Lower lobe of right lung (tissue), 2 donors: ENCODE results near the gene PCDHA3. TPM values are rescaled to one million over a fixed set of nuclear protein-coding genes. Genes with fewer than 3 reads are reported as not detected.
"Not testable (repeated sequence)": the region's sequence is repeated elsewhere in the genome, so short reads cannot be mapped to it uniquely, and the experiment has no call there.

Experiments used
- ATAC-seq, 2 donors: fragments of 200-7000 bp; cut with Tn5 transposase; one replicate each; pipeline ENCODE4 v1.9.1; 2020 to 2022; ENCODE audit warnings: mild to moderate bottlenecking in 2 of 2, moderate library complexity in 2 of 2
- DNase-seq: peaks from one replicate; pipeline ENCODE4 v3.0.0-alpha.2; 2020
- H3K27ac ChIP-seq: fragments of 200-600 bp; one replicate; pipeline ENCODE4 v1.8.0; 2022
- H3K27me3 ChIP-seq: fragments of 200-600 bp; one replicate; pipeline ENCODE4 v1.8.0; 2022; ENCODE audit warnings: low read depth
- H3K36me3 ChIP-seq: fragments of 200-600 bp; one replicate; pipeline ENCODE4 v1.8.0; 2022; ENCODE audit warnings: mild to moderate bottlenecking
- H3K4me1 ChIP-seq: fragments of 200-600 bp; one replicate; pipeline ENCODE4 v1.8.0; 2022
- H3K4me3 ChIP-seq: fragments of 200-600 bp; one replicate; pipeline ENCODE4 v1.8.0; 2022; ENCODE audit warnings: mild to moderate bottlenecking
- H3K9me3 ChIP-seq: fragments of 200-600 bp; one replicate; pipeline ENCODE4 v1.8.0; 2022
- intact Hi-C: fragments of 100-400 bp; cut with DNase I; formaldehyde crosslinking; loops from one replicate; pipeline ENCODE4 v1.11.0; 2022
- total RNA-seq: library from RNA; stranded (reverse); fragmentation: NEBNext Ultra II Directional; extraction: Animal tissue kit (Norgen Biotek cat#: 25700); gene quantifications from one replicate; pipeline ENCODE4 v1.2.1, GENCODE V29; 2021
- TF ChIP-seq, protein P1 (sequence below): fragments of 200-600 bp; IDR thresholded peaks from one replicate; pipeline ENCODE4 v1.8.0; 2022; ENCODE audit warnings: antibody characterized with exemption, mild to moderate bottlenecking
- donor health status: DM: no; HTN: yes; CAD: no; lungs with severe emphysema.

Gene PCDHA3
- total RNA-seq, 1 donor from 2014 or later, result 0.77 TPM

DNA sequence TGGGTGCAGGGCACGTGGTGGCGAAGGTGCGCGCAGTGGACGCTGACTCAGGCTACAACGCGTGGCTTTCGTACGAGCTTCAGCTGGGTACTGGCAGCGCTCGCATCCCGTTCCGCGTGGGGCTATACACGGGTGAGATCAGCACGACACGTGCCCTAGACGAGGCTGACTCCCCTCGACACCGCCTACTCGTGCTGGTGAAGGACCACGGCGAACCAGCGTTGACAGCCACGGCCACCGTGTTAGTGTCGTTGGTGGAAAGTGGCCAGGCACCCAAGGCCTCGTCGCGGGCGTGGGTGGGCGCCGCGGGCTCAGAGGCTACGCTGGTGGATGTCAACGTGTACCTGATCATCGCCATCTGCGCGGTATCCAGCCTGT, 4.2 kb upstream of the PCDHA3 start:
- Histone ChIP-seq H3K4me3 (no peak overlapping the region), H3K36me3 (no peaks in the 10 kb centered on the region), H3K27me3 (no peaks in the 10 kb centered on the region), H3K27ac (no peak overlapping the region), H3K4me1 (no peaks in the 10 kb centered on the region), H3K9me3 (peaks cover 28% of the 10 kb centered on the region)
- DNase-seq, result no peak
- TF ChIP-seq, protein P1, sequence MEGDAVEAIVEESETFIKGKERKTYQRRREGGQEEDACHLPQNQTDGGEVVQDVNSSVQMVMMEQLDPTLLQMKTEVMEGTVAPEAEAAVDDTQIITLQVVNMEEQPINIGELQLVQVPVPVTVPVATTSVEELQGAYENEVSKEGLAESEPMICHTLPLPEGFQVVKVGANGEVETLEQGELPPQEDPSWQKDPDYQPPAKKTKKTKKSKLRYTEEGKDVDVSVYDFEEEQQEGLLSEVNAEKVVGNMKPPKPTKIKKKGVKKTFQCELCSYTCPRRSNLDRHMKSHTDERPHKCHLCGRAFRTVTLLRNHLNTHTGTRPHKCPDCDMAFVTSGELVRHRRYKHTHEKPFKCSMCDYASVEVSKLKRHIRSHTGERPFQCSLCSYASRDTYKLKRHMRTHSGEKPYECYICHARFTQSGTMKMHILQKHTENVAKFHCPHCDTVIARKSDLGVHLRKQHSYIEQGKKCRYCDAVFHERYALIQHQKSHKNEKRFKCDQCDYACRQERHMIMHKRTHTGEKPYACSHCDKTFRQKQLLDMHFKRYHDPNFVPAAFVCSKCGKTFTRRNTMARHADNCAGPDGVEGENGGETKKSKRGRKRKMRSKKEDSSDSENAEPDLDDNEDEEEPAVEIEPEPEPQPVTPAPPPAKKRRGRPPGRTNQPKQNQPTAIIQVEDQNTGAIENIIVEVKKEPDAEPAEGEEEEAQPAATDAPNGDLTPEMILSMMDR, result no peak
- no peak for ATAC-seq
- intact Hi-C loops, result no loop called here

GRCh38 chr5:140801494-140801841, 611 bp downstream of the PCDHA3 start:
- intact Hi-C loops, result no loop called here
- TF ChIP-seq, protein P1, result peak; percentile 15
- Histone ChIP-seq H3K27me3 (peaks cover 16% of the 10 kb centered on the region), H3K4me3 (peak overlapping the region; percentile 39), H3K36me3 (no peaks in the 10 kb centered on the region), H3K27ac (no peak overlapping the region), H3K9me3 (peaks cover 31% of the 10 kb centered on the region), H3K4me1 (no peaks in the 10 kb centered on the region)
- ATAC-seq (no peak), DNase-seq (no peak)

- Histone ChIP-seq H3K9me3 (peaks cover 23% of the 10 kb centered on the region), H3K27me3 (peaks cover 16% of the 10 kb centered on the region)
- H3K27ac ChIP-seq, H3K36me3 ChIP-seq, DNase-seq, ATAC-seq, H3K4me1 ChIP-seq, intact Hi-C loops, H3K4me3 ChIP-seq: not testable (repeated sequence)
Measured at GRCh38 chr5:140802381-140802780, 1.5 kb downstream of the PCDHA3 start.

GRCh38 chr5:140802781-140803271, 2.0 kb downstream of the PCDHA3 start:
- H3K9me3 ChIP-seq, result peaks cover 24% of the 10 kb centered on the region
- no peaks in the 10 kb centered on the region for H3K4me1 ChIP-seq
- ATAC-seq (no peak), DNase-seq (no peak)
- no peaks in the 10 kb centered on the region for H3K36me3 ChIP-seq
- peaks cover 16% of the 10 kb centered on the region for H3K27me3 ChIP-seq
- intact Hi-C loops, result no loop called here
- no peak overlapping the region for H3K27ac ChIP-seq
- no peak overlapping the region for H3K4me3 ChIP-seq
- TF ChIP-seq, protein P1, result no peak

GRCh38 chr5:140806834-140807775, 6.2 kb downstream of the PCDHA3 start, which contains the start of gene PCDHA4:
PCDHA4 (plus strand) TSS chr5:140807068.
- peaks cover 19% of the 10 kb centered on the region for H3K9me3 ChIP-seq
- TF ChIP-seq, protein P1, result peak; percentile 40
- no peaks in the 10 kb centered on the region for H3K36me3 ChIP-seq
- peak; percentile 51 to 83 for ATAC-seq
- intact Hi-C loops, result no loop called here
- no peak within 1 kb of the TSS for H3K27ac ChIP-seq
- DNase-seq, result no peak
- H3K27me3 ChIP-seq, result peaks cover 16% of the 10 kb centered on the region
- peak within 1 kb of the TSS; percentile 42 for H3K4me3 ChIP-seq
- H3K4me1 ChIP-seq, result no peaks in the 10 kb centered on the region

- intact Hi-C loops, H3K27me3 ChIP-seq, DNase-seq, H3K4me3 ChIP-seq, H3K27ac ChIP-seq, H3K4me1 ChIP-seq, H3K9me3 ChIP-seq, H3K36me3 ChIP-seq, ATAC-seq: not testable (repeated sequence)
Measured at GRCh38 chr5:140808241-140808888, 7.5 kb downstream of the PCDHA3 start.
